ENCODE data around the gene CAMSAP2.

DNA sequence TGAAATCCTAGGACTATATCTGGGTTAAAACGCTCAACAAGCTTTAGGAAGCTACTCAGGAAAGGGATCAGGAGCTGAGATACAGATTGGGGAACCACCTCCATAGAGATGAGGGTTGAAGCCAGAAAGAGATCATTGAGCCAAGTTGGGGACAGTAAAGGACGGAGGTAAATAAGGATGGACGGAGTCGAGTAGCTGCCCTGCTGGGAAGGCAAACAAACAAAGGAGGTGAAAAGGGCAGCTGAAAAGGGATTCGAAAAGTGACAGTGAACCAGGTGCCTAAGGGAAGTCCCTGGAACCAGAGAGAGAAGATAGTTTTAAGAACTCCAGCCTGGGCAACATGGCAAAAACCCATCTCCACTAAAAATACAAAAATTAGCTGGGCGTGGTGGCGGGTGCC lies 6.3 kb upstream of the CAMSAP2 start:
- TF ChIP-seq, protein P1, sequence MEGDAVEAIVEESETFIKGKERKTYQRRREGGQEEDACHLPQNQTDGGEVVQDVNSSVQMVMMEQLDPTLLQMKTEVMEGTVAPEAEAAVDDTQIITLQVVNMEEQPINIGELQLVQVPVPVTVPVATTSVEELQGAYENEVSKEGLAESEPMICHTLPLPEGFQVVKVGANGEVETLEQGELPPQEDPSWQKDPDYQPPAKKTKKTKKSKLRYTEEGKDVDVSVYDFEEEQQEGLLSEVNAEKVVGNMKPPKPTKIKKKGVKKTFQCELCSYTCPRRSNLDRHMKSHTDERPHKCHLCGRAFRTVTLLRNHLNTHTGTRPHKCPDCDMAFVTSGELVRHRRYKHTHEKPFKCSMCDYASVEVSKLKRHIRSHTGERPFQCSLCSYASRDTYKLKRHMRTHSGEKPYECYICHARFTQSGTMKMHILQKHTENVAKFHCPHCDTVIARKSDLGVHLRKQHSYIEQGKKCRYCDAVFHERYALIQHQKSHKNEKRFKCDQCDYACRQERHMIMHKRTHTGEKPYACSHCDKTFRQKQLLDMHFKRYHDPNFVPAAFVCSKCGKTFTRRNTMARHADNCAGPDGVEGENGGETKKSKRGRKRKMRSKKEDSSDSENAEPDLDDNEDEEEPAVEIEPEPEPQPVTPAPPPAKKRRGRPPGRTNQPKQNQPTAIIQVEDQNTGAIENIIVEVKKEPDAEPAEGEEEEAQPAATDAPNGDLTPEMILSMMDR (IDR thresholded peaks at IDR 0.05), result no peak
- TF ChIP-seq POLR2A (IDR thresholded peaks at IDR 0.05), result no peak
